Measurements from ENCODE around the gene ATAD3A.
A peak's percentile ranks its signal among the peaks of the same experiment; 100 is the strongest.

ATAD3A gene

GRCh38 chr1:1534401-1535154 lies 22.6 kb downstream of the ATAD3A start:
- no peak overlapping the region for H3K27ac ChIP-seq (ENCODE audit: low read depth, low read length)
- no peaks in the 10 kb centered on the region for H3K27me3 ChIP-seq (ENCODE audit: insufficient read depth, low read length)
- peaks cover 14% of the 10 kb centered on the region for H3K36me3 ChIP-seq (ENCODE audit: insufficient read depth, low read length)
- peaks cover 21% of the 10 kb centered on the region for H3K79me2 ChIP-seq (ENCODE audit: control insufficient read depth, insufficient read depth, low read length, unreplicated experiment)
- H2AFZ ChIP-seq (ENCODE audit: low read length, unreplicated experiment): no peak overlapping the region
- H3K4me3 ChIP-seq (ENCODE audit: low read depth, low read length): no peak overlapping the region
- no peaks in the 10 kb centered on the region for H3K4me1 ChIP-seq (ENCODE audit: control insufficient read depth, insufficient read depth, low read length, unreplicated experiment)

- no peaks in the 10 kb centered on the region for H3K4me1 ChIP-seq (ENCODE audit: control insufficient read depth, insufficient read depth, low read length, unreplicated experiment)
- H3K27ac ChIP-seq (ENCODE audit: low read depth, low read length): no peak overlapping the region
- no peaks in the 10 kb centered on the region for H3K27me3 ChIP-seq (ENCODE audit: insufficient read depth, low read length)
- H3K4me3 ChIP-seq (ENCODE audit: low read depth, low read length): no peak overlapping the region
- H3K36me3 ChIP-seq (ENCODE audit: insufficient read depth, low read length): peaks cover 6% of the 10 kb centered on the region
- peaks cover 22% of the 10 kb centered on the region for H3K79me2 ChIP-seq (ENCODE audit: control insufficient read depth, insufficient read depth, low read length, unreplicated experiment)
- no peak overlapping the region for H2AFZ ChIP-seq (ENCODE audit: low read length, unreplicated experiment)
Observed at GRCh38 chr1:1535201-1536018, 23.4 kb downstream of the ATAD3A start.

- Histone ChIP-seq H3K4me3 (ENCODE audit: low read depth, low read length) (no peak overlapping the region), H3K27me3 (ENCODE audit: insufficient read depth, low read length) (no peaks in the 10 kb centered on the region), H3K36me3 (ENCODE audit: insufficient read depth, low read length) (peaks cover 4% of the 10 kb centered on the region; the same call in 1 of the 2 replicates), H3K79me2 (ENCODE audit: control insufficient read depth, insufficient read depth, low read length, unreplicated experiment) (peaks cover 22% of the 10 kb centered on the region), H3K27ac (ENCODE audit: low read depth, low read length) (no peak overlapping the region), H2AFZ (ENCODE audit: low read length, unreplicated experiment) (no peak overlapping the region), H3K4me1 (ENCODE audit: control insufficient read depth, insufficient read depth, low read length, unreplicated experiment) (no peaks in the 10 kb centered on the region)
Observed at GRCh38 chr1:1536019-1536937, 24.3 kb downstream of the ATAD3A start.

GRCh38 chr1:1536938-1537546 lies 25.1 kb downstream of the ATAD3A start:
- Histone ChIP-seq H3K27ac (ENCODE audit: low read depth, low read length) (no peak overlapping the region), H3K79me2 (ENCODE audit: control insufficient read depth, insufficient read depth, low read length, unreplicated experiment) (peaks cover 22% of the 10 kb centered on the region), H3K4me1 (ENCODE audit: control insufficient read depth, insufficient read depth, low read length, unreplicated experiment) (no peaks in the 10 kb centered on the region), H3K4me3 (ENCODE audit: low read depth, low read length) (no peak overlapping the region), H2AFZ (ENCODE audit: low read length, unreplicated experiment) (no peak overlapping the region), H3K27me3 (ENCODE audit: insufficient read depth, low read length) (no peaks in the 10 kb centered on the region), H3K36me3 (ENCODE audit: insufficient read depth, low read length) (peaks cover 4% of the 10 kb centered on the region; the same call in 1 of the 2 replicates)

- peaks cover 22% of the 10 kb centered on the region for H3K79me2 ChIP-seq (ENCODE audit: control insufficient read depth, insufficient read depth, low read length, unreplicated experiment)
- no peaks in the 10 kb centered on the region for H3K36me3 ChIP-seq (ENCODE audit: insufficient read depth, low read length)
- no peaks in the 10 kb centered on the region for H3K4me1 ChIP-seq (ENCODE audit: control insufficient read depth, insufficient read depth, low read length, unreplicated experiment)
- H2AFZ ChIP-seq (ENCODE audit: low read length, unreplicated experiment): no peak overlapping the region
- no peak overlapping the region for H3K27ac ChIP-seq (ENCODE audit: low read depth, low read length)
- no peak overlapping the region for H3K4me3 ChIP-seq (ENCODE audit: low read depth, low read length)
- H3K27me3 ChIP-seq (ENCODE audit: insufficient read depth, low read length): no peaks in the 10 kb centered on the region
Observed at GRCh38 chr1:1537626-1538250, 25.8 kb downstream of the ATAD3A start.

GRCh38 chr1:1538334-1538733 lies 26.4 kb downstream of the ATAD3A start:
- Histone ChIP-seq H3K79me2 (ENCODE audit: control insufficient read depth, insufficient read depth, low read length, unreplicated experiment) (peaks cover 22% of the 10 kb centered on the region), H3K36me3 (ENCODE audit: insufficient read depth, low read length) (no peaks in the 10 kb centered on the region), H3K27ac (ENCODE audit: low read depth, low read length) (no peak overlapping the region), H3K4me1 (ENCODE audit: control insufficient read depth, insufficient read depth, low read length, unreplicated experiment) (no peaks in the 10 kb centered on the region), H3K27me3 (ENCODE audit: insufficient read depth, low read length) (no peaks in the 10 kb centered on the region), H3K4me3 (ENCODE audit: low read depth, low read length) (no peak overlapping the region), H2AFZ (ENCODE audit: low read length, unreplicated experiment) (no peak overlapping the region)

- Histone ChIP-seq H3K4me1 (ENCODE audit: control insufficient read depth, insufficient read depth, low read length, unreplicated experiment) (no peaks in the 10 kb centered on the region), H3K79me2 (ENCODE audit: control insufficient read depth, insufficient read depth, low read length, unreplicated experiment) (peaks cover 22% of the 10 kb centered on the region), H3K36me3 (ENCODE audit: insufficient read depth, low read length) (no peaks in the 10 kb centered on the region), H3K4me3 (ENCODE audit: low read depth, low read length) (peak overlapping the region; percentile 94), H2AFZ (ENCODE audit: low read length, unreplicated experiment) (no peak overlapping the region), H3K27me3 (ENCODE audit: insufficient read depth, low read length) (no peaks in the 10 kb centered on the region), H3K27ac (ENCODE audit: low read depth, low read length) (no peak overlapping the region)
Observed at GRCh38 chr1:1538989-1539309, 27.0 kb downstream of the ATAD3A start.

GRCh38 chr1:1539310-1540089 lies 27.5 kb downstream of the ATAD3A start:
- peak overlapping the region; percentile 94 for H3K4me3 ChIP-seq (ENCODE audit: low read depth, low read length)
- H3K27ac ChIP-seq (ENCODE audit: low read depth, low read length): no peak overlapping the region
- no peaks in the 10 kb centered on the region for H3K36me3 ChIP-seq (ENCODE audit: insufficient read depth, low read length)
- no peaks in the 10 kb centered on the region for H3K27me3 ChIP-seq (ENCODE audit: insufficient read depth, low read length)
- H3K79me2 ChIP-seq (ENCODE audit: control insufficient read depth, insufficient read depth, low read length, unreplicated experiment): peaks cover 22% of the 10 kb centered on the region
- no peaks in the 10 kb centered on the region for H3K4me1 ChIP-seq (ENCODE audit: control insufficient read depth, insufficient read depth, low read length, unreplicated experiment)
- H2AFZ ChIP-seq (ENCODE audit: low read length, unreplicated experiment): no peak overlapping the region

- Histone ChIP-seq H3K79me2 (ENCODE audit: control insufficient read depth, insufficient read depth, low read length, unreplicated experiment) (peaks cover 22% of the 10 kb centered on the region), H3K27ac (ENCODE audit: low read depth, low read length) (no peak within 1 kb of the TSS), H2AFZ (ENCODE audit: low read length, unreplicated experiment) (no peak within 1 kb of the TSS), H3K4me3 (ENCODE audit: low read depth, low read length) (peak within 1 kb of the TSS; percentile 94), H3K36me3 (ENCODE audit: insufficient read depth, low read length) (no peaks in the 10 kb centered on the region), H3K27me3 (ENCODE audit: insufficient read depth, low read length) (no peaks in the 10 kb centered on the region), H3K4me1 (ENCODE audit: control insufficient read depth, insufficient read depth, low read length, unreplicated experiment) (no peaks in the 10 kb centered on the region)
Observed at GRCh38 chr1:1540090-1540817, 28.3 kb downstream of the ATAD3A start, which contains the start of gene TMEM240. Gene TMEM240 (minus strand): TSS chr1:1540624. CDS start chr1:1540346, 278 bp downstream.

All from ACC112 (cell line).